IPS-20b (cell line): ENCODE results near the gene MSRB3.

Source experiments
- H3K27ac ChIP-seq: one replicate; pipeline ENCODE4 v1.5.1; 2013; ENCODE audit warnings: low read length
- H3K27me3 ChIP-seq: 2 replicates; pipeline ENCODE4 v1.6.1; 2013; ENCODE audit warnings: mild to moderate bottlenecking, low read length, inconsistent platforms; ENCODE audit not compliant: insufficient read depth
- H3K36me3 ChIP-seq: 2 replicates; pipeline ENCODE4 v1.6.1; 2013; ENCODE audit warnings: low read depth, mild to moderate bottlenecking, inconsistent platforms, low read length, moderate library complexity; ENCODE audit not compliant: insufficient read depth
- H3K4me1 ChIP-seq: 2 replicates; pipeline ENCODE4 v1.6.1; 2013; ENCODE audit warnings: mild to moderate bottlenecking, control low read depth, inconsistent platforms, low read length, moderate library complexity; ENCODE audit not compliant: insufficient read depth
- H3K4me3 ChIP-seq: 2 replicates; pipeline ENCODE4 v1.5.1; 2013; ENCODE audit warnings: mild to moderate bottlenecking, low read length, inconsistent platforms
- H3K9ac ChIP-seq: 2 replicates; pipeline ENCODE4 v1.6.1; 2013; ENCODE audit warnings: low read depth, mild to moderate bottlenecking, inconsistent platforms, low read length, moderate library complexity
- H3K9me3 ChIP-seq: 2 replicates; pipeline ENCODE4 v1.6.1; 2013; ENCODE audit warnings: mild to moderate bottlenecking, low read depth, low read length, inconsistent platforms; ENCODE audit not compliant: insufficient read depth

MSRB3 gene

DNA sequence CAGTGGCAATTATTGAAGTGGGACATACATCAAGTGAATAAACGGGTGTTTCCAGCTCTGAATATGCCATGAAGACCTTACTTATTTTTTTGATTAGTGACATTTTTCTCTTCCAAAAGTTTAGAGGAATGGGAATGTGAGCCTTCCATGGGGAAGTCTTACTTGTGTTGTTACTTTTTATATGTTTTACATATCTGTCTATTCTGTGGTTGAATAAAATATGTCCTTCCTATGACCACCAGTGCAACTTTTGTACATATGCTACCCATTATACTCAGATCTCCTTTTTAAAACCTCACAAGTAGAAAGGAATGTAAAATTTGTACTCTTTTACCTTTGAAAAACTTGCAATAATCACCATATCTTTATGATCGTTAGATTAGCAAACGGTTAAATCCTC is 132.7 kb downstream of the MSRB3 start:
- Histone ChIP-seq H3K27ac (no peak overlapping the region), H3K9me3 (no peaks in the 10 kb centered on the region), H3K36me3 (no peaks in the 10 kb centered on the region), H3K27me3 (no peaks in the 10 kb centered on the region), H3K9ac (no peak overlapping the region), H3K4me1 (no peaks in the 10 kb centered on the region), H3K4me3 (no peak overlapping the region)

- H3K4me1 ChIP-seq: no peaks in the 10 kb centered on the region
Measured at GRCh38 chr12:65414526-65414925, 136.0 kb downstream of the MSRB3 start.

DNA sequence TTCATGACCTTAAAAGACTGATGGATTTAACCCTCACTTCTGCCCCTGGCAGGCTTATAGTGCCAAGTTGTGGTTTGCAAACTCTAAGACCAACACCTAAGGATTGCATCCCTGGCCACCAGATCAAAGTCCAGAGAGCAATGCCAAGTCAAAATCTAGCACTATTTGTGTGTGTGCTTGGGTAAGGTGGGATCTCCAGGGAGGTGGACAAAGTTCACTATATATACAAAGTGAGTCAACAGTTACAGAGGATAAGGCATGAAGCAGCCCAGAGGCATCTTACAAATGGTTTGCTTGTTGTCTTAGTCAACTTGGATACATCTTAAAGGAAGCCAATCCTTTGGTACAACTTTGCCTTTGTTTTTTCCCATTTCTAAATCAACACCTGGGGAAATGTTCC is 137.3 kb downstream of the MSRB3 start:
- no peak overlapping the region for H3K27ac ChIP-seq
- H3K9me3 ChIP-seq: no peaks in the 10 kb centered on the region
- H3K27me3 ChIP-seq: no peaks in the 10 kb centered on the region
- no peaks in the 10 kb centered on the region for H3K36me3 ChIP-seq
- H3K4me3 ChIP-seq: no peak overlapping the region
- H3K4me1 ChIP-seq: no peaks in the 10 kb centered on the region
- no peak overlapping the region for H3K9ac ChIP-seq

More at GRCh38 chr12:65414526-65414925, 136.0 kb downstream of the MSRB3 start:
- Histone ChIP-seq H3K36me3 (no peaks in the 10 kb centered on the region), H3K9ac (no peak overlapping the region), H3K27ac (no peak overlapping the region), H3K27me3 (no peaks in the 10 kb centered on the region), H3K4me3 (no peak overlapping the region), H3K9me3 (no peaks in the 10 kb centered on the region)

GRCh38 chr12:65419284-65420072 is 141.0 kb downstream of the MSRB3 start:
- no peaks in the 10 kb centered on the region for H3K4me1 ChIP-seq
- H3K9ac ChIP-seq: no peak overlapping the region
- H3K27me3 ChIP-seq: no peaks in the 10 kb centered on the region
- H3K27ac ChIP-seq: no peak overlapping the region
- H3K4me3 ChIP-seq: no peak overlapping the region
- peaks cover 9% of the 10 kb centered on the region for H3K9me3 ChIP-seq
- H3K36me3 ChIP-seq: no peaks in the 10 kb centered on the region

DNA sequence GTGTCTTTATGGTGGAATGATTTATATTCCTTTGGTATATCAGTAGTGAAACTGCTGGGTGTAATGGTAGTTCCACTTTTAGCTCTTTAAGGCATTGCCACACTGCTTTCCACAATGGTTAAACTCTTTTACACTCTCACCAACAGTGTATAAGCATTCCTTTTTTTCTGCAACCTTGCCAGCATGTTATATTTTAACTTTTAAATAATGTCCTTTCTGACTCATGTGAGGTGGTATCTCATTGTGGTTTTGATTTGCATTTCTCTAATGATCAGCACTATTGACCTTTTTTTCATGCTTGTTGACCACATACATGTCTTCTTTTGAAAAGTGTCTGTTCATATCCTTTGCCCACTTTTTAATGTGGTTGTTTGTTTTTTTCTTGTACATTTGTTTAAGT is 142.5 kb downstream of the MSRB3 start:
- H3K36me3 ChIP-seq: no peaks in the 10 kb centered on the region
- peaks cover 9% of the 10 kb centered on the region for H3K9me3 ChIP-seq
- no peaks in the 10 kb centered on the region for H3K27me3 ChIP-seq
- H3K27ac ChIP-seq: no peak overlapping the region
- no peak overlapping the region for H3K9ac ChIP-seq
- H3K4me1 ChIP-seq: no peaks in the 10 kb centered on the region
- no peak overlapping the region for H3K4me3 ChIP-seq

DNA sequence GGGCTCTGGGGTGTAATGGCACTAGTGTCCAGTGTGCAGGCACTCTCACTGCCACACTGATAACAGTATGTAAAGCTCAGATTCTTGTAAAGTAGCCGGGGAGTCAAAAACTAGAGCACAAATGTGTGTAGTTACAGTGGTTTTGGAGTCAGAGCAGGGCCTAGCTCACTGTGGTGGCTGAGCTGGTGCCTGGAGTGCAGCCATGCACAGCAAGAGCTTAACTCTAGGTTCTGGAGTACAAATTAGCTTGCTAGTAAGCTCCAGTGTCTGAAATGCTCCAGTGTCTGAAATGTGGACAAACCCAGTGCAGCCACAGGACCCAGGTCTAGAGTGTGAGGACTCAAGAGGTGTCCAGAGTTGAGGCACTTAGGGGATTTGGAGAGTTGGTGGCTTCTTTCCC is 149.2 kb downstream of the MSRB3 start:
- Histone ChIP-seq H3K9me3 (no peaks in the 10 kb centered on the region), H3K36me3 (no peaks in the 10 kb centered on the region), H3K27ac (no peak overlapping the region), H3K27me3 (no peaks in the 10 kb centered on the region), H3K9ac (no peak overlapping the region), H3K4me1 (peaks cover 21% of the 10 kb centered on the region), H3K4me3 (no peak overlapping the region)

- Histone ChIP-seq H3K9ac (no peak overlapping the region), H3K27me3 (no peaks in the 10 kb centered on the region), H3K36me3 (no peaks in the 10 kb centered on the region), H3K27ac (no peak overlapping the region), H3K4me3 (no peak overlapping the region), H3K4me1 (peaks cover 21% of the 10 kb centered on the region), H3K9me3 (no peaks in the 10 kb centered on the region)
Measured at GRCh38 chr12:65430006-65430405, 151.5 kb downstream of the MSRB3 start.

GRCh38 chr12:65430571-65431306 is 152.3 kb downstream of the MSRB3 start:
- Histone ChIP-seq H3K27me3 (no peaks in the 10 kb centered on the region), H3K36me3 (no peaks in the 10 kb centered on the region), H3K4me1 (peaks cover 21% of the 10 kb centered on the region), H3K4me3 (no peak overlapping the region), H3K27ac (no peak overlapping the region), H3K9me3 (no peaks in the 10 kb centered on the region), H3K9ac (no peak overlapping the region)

GRCh38 chr12:65432114-65432513 is 153.6 kb downstream of the MSRB3 start:
- no peak overlapping the region for H3K9ac ChIP-seq
- H3K4me1 ChIP-seq: peaks cover 12% of the 10 kb centered on the region
- H3K27ac ChIP-seq: no peak overlapping the region
- no peaks in the 10 kb centered on the region for H3K9me3 ChIP-seq
- no peaks in the 10 kb centered on the region for H3K27me3 ChIP-seq
- H3K36me3 ChIP-seq: no peaks in the 10 kb centered on the region
- no peak overlapping the region for H3K4me3 ChIP-seq

DNA sequence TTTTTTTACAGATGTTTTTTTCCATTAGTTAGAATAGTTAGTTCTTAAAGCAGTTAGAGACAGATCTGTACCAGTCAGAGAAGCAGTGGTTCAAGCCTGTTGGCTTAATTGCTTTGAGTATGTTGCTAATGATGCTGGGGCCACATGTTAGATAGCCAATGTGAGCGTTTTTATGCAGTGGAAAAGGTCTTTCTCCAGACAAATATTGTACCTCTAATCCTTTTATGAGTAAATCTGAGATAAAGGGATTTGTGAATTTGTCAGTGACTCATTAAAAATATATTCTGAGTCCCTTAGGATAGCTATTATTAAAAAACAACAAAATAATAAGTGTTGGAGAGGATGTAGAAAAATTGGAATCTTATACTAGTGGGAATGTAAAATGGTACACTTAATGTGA is 154.2 kb downstream of the MSRB3 start:
- Histone ChIP-seq H3K27me3 (no peaks in the 10 kb centered on the region), H3K9ac (no peak overlapping the region), H3K4me3 (no peak overlapping the region), H3K36me3 (no peaks in the 10 kb centered on the region), H3K4me1 (peaks cover 7% of the 10 kb centered on the region; the same call in 1 of the 2 replicates), H3K27ac (no peak overlapping the region), H3K9me3 (no peaks in the 10 kb centered on the region)

DNA sequence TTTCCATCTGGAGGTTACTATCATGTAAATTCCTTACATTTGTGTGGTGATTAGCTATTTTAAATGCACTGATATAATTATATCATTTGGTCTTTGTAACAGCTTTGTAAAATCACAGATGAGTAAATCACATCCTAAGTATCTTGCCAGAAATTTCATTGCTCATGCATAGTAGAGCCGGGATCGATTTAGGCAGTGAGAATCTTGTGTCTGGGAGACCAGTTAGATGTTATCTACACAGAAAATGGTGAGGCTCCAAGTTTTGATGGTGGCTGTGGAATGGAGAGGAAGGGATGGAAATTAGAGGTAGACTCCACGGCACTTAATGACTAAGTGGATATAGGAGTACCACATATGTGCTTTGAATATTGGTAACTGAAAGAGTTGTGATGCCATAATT is 156.3 kb downstream of the MSRB3 start:
- H3K27ac ChIP-seq: no peak overlapping the region
- no peaks in the 10 kb centered on the region for H3K4me1 ChIP-seq
- no peak overlapping the region for H3K4me3 ChIP-seq
- no peak overlapping the region for H3K9ac ChIP-seq
- no peaks in the 10 kb centered on the region for H3K27me3 ChIP-seq
- H3K36me3 ChIP-seq: no peaks in the 10 kb centered on the region
- H3K9me3 ChIP-seq: no peaks in the 10 kb centered on the region

DNA sequence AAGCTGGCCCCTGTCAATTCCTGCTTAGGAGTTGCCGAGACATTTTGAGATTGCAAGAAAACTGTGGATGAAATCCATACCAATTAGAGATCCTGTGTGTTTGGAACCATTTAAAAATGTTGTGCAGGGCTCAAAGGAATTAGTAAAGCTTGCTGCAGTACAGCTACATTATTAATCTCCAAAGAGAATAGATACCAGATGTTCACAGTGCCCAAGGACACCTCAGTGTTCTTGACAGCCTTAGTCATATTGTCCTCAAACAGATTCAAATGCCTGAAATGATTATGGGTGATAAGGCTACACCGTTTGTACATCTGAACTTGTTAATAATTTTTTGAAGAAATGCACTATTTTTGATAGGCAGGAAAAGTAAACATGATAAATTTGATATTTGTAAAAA is 164.6 kb downstream of the MSRB3 start:
- H3K27me3 ChIP-seq: no peaks in the 10 kb centered on the region
- H3K4me1 ChIP-seq: no peaks in the 10 kb centered on the region
- no peak overlapping the region for H3K27ac ChIP-seq
- no peak overlapping the region for H3K4me3 ChIP-seq
- H3K9ac ChIP-seq: no peak overlapping the region
- H3K9me3 ChIP-seq: no peaks in the 10 kb centered on the region
- H3K36me3 ChIP-seq: no peaks in the 10 kb centered on the region
